IPS-11a (cell line): ENCODE results near the gene NXPH4.
A peak's percentile ranks its signal among the peaks of the same experiment; 100 is the strongest.

ENCODE experiments used
- H3K4me3 ChIP-seq: one replicate; pipeline ENCODE4 v1.5.1; 2013; ENCODE audit warnings: low read depth, low read length, control low read depth

Gene NXPH4

DNA sequence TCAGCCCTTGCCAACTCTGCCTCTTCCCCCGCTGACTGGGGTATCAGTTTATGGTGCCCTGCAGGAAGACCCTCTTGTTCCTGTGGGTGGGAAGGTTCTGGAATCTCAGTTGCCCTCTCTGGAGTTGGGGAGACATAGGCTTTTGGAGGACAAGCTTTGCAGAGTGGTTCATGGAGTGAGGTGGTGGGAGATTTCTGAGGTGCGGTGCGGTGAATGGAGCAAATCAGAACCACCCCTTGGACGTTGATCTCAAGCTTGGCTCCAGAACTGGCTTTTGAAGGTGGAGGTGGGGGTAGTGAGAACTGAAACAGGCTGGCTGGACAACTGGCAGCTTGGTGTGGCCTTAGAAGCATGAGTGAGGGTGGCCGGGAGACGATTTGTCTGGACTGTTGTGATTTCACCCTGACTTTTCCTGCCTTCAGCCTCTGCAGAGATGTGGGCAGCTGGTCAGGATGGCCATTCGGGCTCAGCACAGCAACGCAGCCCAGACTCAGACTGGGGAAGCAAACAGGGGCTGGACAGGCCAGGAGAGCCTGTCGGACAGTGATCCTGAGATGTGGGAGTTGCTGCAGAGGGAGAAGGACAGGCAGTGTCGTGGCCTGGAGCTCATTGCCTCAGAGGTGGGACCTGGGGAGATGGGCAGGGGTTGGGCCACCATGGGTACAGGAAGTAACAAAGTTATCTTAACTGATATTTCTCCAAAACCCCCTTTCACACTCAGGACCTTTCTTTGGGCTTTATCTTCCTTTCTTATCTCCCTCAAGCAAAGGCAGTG is 14.0 kb downstream of the NXPH4 start:
- peak overlapping the region; percentile 98 for H3K4me3 ChIP-seq

DNA sequence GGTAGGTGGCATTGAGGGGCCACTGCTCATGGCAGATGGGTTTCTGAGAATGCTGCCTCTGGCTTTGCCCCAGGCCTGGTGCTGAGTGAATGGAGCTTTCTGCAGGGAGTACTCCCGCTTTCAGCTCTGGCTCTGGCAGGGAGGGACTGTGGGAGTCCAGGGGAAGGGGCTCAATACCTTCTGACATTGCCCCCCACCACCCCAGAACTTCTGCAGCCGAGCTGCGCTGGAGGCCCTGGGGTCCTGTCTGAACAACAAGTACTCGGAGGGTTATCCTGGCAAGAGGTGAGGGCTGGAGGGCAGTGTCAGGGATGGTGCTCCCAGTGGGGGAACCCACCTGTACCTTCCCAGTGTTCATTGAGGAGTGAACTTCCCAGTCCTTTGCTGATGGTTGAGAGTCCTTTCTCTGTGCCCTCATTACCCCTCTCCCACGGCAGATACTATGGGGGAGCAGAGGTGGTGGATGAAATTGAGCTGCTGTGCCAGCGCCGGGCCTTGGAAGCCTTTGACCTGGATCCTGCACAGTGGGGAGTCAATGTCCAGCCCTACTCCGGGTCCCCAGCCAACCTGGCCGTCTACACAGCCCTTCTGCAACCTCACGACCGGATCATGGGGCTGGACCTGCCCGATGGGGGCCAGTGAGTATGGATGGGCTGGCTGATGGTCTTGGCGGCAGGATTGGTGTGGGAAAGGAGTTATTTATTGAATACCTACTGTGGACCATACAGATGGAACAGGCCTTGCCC is 14.9 kb downstream of the NXPH4 start:
- H3K4me3 ChIP-seq, result no peak overlapping the region

DNA sequence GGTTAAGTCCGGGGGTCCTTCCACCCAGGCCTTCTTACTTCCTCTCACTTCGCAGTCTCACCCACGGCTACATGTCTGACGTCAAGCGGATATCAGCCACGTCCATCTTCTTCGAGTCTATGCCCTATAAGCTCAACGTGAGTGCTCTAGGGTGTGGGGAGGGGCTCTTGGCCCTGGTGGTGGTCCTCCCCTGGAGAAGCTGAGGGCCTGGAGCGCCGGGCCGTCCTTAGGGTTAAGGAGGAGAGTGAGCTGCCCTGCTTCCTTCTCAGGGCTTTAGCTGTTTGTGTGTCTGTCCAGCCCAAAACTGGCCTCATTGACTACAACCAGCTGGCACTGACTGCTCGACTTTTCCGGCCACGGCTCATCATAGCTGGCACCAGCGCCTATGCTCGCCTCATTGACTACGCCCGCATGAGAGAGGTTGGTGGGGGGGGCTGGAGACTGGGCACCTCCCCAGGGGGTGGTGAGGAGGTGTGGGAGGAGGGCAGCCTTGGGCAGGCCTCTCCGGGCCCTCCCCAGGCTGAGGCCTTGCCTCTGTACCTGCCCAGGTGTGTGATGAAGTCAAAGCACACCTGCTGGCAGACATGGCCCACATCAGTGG is 15.7 kb downstream of the NXPH4 start:
- H3K4me3 ChIP-seq, result no peak overlapping the region

DNA sequence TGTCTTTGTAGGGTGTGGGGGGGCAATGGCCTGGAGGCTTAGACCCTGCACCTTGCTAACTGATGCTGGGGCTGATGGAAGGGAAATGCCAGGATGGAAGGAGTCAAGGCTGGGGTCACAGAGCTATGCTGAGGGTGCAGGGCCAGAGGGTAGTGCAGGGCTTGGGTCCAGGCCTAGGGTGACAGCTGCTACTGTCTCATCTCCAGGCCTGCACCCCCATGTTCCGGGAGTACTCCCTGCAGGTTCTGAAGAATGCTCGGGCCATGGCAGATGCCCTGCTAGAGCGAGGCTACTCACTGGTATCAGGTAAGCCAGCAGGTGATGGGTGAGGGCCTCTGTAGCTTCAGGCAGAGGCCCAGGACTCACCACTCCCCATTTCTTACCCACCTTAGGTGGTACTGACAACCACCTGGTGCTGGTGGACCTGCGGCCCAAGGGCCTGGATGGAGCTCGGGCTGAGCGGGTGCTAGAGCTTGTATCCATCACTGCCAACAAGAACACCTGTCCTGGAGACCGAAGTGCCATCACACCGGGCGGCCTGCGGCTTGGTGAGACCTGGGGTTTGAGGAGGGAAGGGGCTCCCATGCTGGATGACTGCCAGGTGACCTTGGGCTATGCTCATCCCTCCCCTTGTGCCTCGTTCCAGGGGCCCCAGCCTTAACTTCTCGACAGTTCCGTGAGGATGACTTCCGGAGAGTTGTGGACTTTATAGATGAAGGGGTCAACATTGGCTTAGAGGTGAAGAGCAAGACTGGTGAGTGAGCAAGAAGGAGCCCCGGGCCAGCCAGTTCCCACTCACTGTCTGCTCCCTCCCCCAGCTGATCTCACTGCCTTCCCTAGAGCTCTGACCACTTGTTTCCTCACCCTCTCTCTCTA is 17.0 kb downstream of the NXPH4 start:
- H3K4me3 ChIP-seq, result no peak overlapping the region

DNA sequence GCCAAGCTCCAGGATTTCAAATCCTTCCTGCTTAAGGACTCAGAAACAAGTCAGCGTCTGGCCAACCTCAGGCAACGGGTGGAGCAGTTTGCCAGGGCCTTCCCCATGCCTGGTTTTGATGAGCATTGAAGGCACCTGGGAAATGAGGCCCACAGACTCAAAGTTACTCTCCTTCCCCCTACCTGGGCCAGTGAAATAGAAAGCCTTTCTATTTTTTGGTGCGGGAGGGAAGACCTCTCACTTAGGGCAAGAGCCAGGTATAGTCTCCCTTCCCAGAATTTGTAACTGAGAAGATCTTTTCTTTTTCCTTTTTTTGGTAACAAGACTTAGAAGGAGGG is 17.6 kb downstream of the NXPH4 start:
- H3K4me3 ChIP-seq, result no peak overlapping the region

DNA sequence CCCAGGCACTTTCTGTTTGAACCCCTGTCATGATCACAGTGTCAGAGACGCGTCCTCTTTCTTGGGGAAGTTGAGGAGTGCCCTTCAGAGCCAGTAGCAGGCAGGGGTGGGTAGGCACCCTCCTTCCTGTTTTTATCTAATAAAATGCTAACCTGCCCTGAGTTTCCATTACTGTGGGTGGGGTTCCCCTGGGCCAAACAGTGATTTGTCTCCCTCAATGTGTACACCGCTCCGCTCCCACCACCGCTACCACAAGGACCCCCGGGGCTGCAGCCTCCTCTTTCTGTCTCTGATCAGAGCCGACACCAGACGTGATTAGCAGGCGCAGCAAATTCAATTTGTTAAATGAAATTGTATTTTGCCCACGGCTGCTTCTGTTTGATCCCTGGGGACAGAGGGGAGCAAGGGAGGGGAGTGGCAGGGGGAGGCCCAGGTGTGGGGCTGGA is 18.0 kb downstream of the NXPH4 start:
- no peak overlapping the region for H3K4me3 ChIP-seq

DNA sequence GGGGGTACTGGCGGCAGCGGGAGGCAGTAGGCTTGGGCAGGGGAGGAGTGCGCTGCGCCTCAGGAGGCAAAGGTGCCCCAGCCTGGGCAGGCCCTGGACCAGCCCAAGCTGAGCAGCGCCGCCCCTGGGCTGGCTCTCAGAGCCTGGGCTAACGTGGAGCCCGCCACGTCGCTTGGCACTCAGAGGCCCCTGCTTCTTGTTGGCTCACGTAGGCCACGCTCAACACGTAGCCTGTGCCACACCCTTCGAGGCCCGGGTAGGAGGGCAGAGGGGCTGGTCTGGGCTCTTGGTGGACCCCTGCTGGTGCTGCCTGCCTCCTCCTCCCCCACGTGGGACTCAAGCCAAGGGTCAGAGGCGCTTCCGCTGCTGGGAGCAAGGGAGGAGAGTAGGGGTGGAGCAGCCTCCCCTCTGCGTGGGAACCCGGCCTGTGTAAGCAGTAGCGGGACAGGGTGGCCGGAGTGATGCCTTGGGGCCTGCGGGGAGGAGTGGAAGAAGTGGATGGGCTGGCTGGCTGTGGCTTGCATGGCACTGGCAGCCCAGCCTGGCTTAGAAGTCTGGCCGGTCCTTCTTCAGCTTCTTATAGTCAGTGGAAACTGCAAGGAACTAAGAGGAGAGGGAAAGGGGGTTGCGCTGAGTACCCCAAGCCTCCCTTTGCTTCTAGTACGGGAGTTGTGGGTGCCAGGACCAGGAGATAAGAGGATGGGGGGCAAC is 18.6 kb downstream of the NXPH4 start:
- no peak overlapping the region for H3K4me3 ChIP-seq

DNA sequence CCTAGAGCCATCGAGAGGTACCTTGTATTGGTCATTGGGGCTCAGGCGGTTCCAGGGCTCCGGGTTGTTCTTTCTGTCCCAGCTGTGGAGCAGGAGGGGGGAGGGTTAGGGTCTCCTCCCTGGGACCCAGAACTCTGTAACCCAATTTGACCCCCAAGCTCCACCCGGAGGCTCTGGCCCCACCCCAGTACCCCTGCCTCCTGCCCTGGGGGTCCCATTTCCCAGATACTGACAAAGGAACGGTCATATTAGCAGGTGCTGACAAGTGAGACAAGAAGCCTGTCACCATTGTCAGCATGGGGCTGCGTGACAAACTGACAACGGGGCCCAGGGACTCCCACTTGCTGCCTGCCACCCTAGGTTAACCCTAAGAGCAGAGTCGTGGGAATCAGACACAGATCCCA is 19.1 kb downstream of the NXPH4 start:
- no peak overlapping the region for H3K4me3 ChIP-seq

DNA sequence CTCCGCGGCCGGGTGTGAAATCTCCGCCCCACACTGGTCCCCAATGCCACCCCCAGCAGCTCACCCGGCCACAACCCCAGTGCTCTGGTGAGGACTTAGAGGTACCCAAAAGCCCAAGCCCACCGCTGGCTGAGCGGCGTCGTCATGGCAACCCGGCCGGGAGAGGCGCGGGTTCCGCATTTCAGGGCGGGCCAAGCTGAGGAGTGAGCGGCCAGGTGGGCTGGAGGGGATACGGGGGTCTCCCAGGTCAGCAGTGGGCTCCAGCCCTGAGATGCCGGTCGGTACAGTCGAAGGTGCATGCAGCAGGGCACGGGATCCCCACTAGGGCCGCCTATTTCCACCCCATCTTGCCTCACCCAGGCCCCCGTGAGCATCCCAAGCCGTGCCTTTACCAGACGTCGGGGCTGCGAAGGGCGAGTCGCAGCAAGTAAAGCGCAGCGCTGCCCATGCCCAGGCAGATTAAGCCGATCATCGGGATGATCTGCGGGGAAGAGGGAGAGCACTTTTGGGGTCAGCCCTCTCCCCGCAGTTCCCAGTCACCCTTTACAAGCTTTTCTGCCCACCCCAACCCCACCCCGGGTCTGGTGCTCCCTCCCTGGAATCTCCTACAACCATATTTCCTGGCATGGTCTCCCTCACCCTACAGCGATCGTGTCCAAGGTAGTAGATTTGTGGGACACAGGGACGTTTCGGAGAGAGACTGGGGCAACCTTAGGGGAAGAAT is 19.8 kb downstream of the NXPH4 start:
- no peak overlapping the region for H3K4me3 ChIP-seq

DNA sequence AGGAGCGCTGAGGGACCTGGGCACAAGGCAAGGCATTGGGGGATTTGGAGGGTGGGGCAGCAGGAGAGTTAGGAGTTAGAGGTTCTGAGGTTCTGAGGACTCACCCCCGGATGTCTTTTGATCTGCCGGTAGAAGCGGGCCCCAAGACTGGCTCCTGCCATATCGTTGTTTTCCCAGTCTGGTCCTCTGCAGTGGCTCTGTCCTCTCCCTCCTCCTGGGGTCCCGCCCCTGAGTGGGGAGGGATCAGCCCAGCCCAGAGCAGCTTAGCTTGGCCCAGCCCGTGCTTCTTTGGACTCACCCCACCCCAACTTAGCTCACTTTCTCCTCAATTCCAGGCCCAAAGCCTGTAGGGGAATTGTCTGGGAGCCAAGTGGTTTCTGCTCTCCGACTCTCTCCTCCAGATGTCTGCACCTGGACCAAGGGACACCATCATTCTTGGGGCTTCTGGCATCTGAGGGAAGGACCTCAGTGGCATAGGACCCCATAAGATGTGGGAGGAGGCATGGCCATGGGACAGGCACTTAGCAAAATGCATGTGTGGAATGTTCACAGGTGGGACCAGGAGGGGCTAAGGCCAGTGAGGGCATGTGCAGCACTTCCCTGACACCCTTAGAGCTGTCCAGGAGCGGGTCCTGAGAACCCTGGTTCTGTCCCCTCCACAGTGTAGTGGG is 20.5 kb downstream of the NXPH4 start:
- H3K4me3 ChIP-seq, result no peak overlapping the region

DNA sequence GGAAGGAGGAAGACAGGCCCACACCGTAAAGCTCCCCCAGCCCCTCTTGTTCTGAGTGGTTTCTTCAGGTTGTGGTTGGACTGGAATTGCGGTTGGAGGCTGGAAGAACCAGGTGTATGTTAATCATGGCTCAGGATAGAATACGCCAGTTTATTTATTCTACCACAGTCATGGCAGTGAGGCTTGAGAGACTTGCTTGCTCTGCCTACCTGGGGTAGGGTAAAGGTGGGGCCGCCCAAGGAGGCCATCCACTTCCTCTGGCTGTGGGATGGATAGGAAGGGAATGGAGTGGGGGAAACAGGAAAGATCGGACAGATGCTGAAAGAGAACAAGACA is 21.0 kb downstream of the NXPH4 start:
- no peak overlapping the region for H3K4me3 ChIP-seq

DNA sequence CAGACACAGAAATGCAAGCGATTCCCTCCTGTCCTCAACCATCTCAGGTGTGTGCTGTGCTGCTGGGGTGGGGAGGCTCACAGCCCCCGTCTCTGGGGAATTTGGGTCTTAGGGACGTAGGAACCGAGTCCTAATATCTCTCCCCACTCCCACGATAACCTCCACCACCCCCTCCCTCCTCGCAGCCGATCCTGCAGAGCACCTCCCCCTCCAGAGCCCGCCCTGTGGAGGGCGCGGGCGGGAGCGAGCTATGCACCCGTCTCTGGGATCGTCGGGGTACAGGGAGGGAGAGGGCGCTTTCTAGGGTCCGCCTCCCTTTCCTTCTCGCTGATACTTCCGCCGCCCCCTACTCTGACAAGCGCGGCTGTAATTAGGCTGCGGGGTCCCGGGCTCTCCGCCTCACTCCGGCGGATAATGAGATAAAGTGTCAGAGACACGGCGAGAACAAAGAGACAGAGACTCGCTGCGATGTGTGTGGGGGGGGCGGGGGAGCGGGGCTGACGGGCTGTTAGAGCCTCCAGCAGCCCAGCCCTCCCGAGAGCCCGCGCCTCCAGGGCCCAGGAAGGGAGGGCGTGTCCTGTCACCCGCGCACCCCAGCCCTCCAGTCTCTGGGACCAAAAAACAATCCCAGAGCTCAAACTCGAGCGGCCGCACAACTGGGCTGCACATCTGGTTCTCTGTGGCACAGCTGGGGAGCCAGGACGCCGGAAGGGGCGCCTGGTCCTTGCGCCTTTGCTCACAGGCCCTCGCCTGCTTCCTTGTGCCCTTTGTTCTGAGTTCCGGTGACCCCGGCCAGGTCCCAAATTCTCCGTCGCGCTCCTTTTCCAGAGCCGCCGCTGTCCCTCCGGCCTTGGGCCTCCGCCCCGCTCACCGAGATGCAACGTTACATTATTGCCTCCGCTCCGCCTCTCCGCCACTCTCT is 21.6 kb downstream of the NXPH4 start:
- peak overlapping the region; percentile 50 for H3K4me3 ChIP-seq

DNA sequence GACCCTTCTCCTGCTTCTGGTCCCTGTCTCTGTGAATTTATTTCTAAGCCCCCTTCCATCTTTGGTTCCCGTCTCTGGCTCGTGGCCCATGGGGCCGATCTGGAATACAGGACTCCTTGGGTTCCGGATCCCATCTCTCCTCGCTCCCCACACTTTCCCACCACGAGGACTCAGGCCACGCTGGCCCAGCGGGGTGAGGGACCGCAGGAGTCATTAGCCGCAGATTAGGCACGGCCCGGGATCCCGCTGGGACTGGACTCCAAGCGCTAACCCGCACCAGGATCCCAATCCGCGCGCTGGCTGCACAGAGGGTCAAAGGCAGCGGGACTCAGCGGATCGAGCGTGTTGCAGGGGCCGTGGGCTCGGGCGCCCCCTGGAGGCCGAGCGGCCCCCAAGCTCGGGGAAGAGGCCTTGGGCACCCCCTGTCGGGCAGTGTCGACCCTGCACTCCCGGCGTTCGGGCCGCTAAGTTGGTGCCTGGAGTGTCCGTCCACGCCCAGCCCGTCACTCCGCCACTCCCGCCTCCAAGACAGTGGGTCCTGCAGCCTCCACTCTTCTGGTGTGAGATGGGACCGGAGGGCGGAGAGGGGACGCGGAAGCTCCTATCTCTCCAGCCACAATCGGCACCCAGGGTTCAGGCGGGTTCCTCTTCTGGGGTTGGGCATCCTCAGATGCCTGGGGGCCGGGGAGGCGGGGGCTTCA is 22.4 kb downstream of the NXPH4 start:
- H3K4me3 ChIP-seq, result peak overlapping the region; percentile 54

DNA sequence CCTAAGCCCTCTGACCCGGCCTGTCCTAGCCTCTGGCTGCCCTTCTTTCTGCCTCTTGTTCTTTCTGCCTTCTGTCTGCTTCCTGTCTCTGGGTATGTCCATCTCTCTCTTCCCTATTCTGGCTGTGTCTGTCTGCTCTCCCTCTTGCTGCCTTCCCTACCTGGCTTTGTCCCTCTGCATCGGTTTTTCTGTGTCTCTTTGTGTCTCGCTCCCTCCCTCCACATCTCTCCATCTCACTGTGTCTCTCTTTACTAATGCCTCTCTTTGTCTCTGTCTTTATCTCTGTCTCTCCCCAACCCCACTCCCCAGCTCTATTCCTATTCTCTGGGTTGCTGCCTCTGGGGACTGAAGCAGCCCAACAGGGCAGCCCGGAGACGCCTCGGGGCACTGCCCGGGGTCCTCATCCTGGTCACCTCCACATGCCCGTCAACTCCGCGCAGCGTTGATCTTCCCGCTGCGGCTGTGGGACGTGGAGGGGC is 23.0 kb downstream of the NXPH4 start:
- H3K4me3 ChIP-seq, result peak overlapping the region; percentile 54

DNA sequence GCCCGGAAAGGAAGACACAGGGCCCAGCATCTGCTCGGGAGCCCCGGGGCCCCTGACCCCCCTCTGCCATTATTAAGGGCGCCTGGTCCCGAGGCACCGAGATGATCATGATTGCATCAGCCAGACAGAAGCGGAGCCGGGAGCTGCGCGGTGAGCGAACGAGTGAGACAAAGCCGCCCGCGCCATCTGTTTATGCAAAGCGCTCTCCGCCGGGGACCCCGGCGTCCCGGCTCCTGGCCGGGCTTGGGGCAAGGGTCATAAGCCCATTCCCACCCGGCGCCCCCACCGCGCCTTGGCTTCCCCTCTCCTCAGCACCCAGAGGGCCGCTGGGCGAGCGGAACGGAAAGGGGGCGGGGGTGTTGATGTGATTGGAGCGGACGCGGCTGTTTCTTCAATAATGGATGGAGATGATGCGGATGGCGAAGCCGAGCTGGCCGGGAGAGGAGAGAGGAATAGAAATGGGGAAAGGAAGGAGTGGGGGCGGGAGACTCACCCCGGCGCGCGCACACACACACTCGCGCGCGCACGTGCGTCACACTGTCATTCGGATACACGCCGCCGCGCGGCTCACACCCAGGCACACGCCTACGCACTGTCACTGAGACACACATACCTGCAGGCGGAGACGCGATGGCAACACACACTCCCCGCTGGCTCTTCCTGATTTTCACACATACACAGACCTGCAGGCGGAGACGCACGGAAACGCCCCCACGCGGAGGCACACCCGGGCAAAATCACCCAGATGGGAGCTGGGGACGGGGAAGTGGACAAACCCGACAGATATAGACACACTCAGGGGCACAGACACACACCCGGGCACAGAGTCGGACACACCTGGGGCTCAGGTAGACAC is 23.7 kb downstream of the NXPH4 start:
- peak overlapping the region; percentile 54 for H3K4me3 ChIP-seq

DNA sequence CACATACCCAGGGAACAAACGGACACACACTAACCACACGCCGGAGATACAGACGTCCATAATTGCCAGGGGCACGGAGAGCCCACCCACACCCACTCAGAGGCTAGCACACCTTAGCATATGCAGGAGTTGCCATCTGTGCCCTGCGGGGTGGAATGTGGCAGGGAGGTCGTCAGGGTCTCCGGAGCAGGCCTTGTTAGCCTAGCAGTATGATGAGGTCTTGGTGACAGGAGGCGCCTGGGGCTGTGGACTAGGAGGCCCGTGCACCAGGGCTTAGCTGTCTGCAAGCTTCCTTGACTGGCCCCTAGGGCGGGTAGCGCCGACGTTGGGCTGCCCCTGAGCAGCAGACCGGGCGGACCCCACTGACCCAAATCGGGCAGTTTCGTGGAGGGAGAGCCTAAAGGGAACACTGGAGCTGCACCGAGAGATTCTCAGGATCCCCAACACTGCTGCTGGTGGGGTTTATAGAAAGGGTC is 24.4 kb downstream of the NXPH4 start:
- H3K4me3 ChIP-seq, result no peak overlapping the region
